ENCODE data around the gene PANK4. TPM values are rescaled to one million over a fixed set of nuclear protein-coding genes. Genes with fewer than 3 reads are reported as not detected.

Gene PANK4
- total and polyA plus RNA-seq, 9 of the 15 experiments (the other 6 are each of a cell fraction or from before 2014, with no cell fraction given), result 0.93 to 55.6 (median 31.5) TPM

DNA sequence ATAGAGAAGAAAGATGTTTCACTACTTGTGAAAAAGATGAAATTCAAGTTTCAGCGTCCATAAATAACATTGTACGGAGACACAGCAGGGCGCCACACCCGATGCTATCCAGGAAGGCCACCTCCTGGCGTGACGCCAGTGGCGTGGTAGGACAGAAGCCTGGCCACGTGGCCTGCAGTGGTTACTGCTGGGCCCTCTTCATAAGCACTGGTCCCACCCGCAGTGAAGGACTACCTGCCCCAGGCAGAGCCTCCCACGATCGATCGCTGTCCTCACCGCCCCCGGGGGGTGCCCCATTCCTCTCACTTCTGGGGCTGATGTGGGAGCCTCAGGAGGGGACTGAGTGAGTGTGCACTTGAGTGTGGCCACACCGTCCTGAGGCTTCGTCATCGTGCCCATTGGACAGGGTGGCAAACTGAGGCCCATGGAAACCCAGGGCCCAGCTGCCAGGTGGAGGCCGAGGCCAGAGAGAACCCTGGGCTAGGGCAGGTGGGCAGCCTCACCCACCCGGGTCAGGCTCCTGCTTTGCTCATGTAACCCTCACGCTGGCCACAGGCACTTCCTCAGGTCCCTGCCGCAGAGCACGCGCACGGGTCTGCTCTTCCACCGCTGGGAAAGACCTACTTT is 15.3 kb upstream of the PANK4 start (continued):
- no peak for TF ChIP-seq HNRNPK (IDR thresholded peaks at IDR 0.05; ENCODE audit: low read depth, low read length, poor library complexity, severe bottlenecking)
- no peak for TF ChIP-seq RBBP5 (IDR thresholded peaks at IDR 0.05; ENCODE audit: borderline replicate concordance, insufficient read depth, low read length, poor library complexity, severe bottlenecking)
- TF ChIP-seq COPS2 (conservative IDR thresholded peaks at IDR 0.05), result no peak
- TF ChIP-seq EGR1 (conservative IDR thresholded peaks at IDR 0.05), result peak; percentile 26; the same call in 1 of the 2 replicates
- no peak for TF ChIP-seq FUS (optimal IDR thresholded peaks at IDR 0.05; ENCODE audit: low read depth, low read length)
- TF ChIP-seq ARID1B (IDR thresholded peaks at IDR 0.05), result peak; percentile 46
- TF ChIP-seq POLR2A (conservative IDR thresholded peaks at IDR 0.05), result 0 out of 2 replicates have a peak, but pooled peaks have one; percentile 50
- TF ChIP-seq CBFB (CRISPR knock-in tag; IDR thresholded peaks at IDR 0.05), result peak; percentile 50; the same call in 1 of the 2 replicates
- TF ChIP-seq, protein P1, sequence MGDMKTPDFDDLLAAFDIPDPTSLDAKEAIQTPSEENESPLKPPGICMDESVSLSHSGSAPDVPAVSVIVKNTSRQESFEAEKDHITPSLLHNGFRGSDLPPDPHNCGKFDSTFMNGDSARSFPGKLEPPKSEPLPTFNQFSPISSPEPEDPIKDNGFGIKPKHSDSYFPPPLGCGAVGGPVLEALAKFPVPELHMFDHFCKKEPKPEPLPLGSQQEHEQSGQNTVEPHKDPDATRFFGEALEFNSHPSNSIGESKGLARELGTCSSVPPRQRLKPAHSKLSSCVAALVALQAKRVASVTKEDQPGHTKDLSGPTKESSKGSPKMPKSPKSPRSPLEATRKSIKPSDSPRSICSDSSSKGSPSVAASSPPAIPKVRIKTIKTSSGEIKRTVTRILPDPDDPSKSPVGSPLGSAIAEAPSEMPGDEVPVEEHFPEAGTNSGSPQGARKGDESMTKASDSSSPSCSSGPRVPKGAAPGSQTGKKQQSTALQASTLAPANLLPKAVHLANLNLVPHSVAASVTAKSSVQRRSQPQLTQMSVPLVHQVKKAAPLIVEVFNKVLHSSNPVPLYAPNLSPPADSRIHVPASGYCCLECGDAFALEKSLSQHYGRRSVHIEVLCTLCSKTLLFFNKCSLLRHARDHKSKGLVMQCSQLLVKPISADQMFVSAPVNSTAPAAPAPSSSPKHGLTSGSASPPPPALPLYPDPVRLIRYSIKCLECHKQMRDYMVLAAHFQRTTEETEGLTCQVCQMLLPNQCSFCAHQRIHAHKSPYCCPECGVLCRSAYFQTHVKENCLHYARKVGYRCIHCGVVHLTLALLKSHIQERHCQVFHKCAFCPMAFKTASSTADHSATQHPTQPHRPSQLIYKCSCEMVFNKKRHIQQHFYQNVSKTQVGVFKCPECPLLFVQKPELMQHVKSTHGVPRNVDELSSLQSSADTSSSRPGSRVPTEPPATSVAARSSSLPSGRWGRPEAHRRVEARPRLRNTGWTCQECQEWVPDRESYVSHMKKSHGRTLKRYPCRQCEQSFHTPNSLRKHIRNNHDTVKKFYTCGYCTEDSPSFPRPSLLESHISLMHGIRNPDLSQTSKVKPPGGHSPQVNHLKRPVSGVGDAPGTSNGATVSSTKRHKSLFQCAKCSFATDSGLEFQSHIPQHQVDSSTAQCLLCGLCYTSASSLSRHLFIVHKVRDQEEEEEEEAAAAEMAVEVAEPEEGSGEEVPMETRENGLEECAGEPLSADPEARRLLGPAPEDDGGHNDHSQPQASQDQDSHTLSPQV (IDR thresholded peaks at IDR 0.05), result peak; percentile 94
- TF ChIP-seq ZNF407 (IDR thresholded peaks at IDR 0.05; ENCODE audit: low read depth), result peak; percentile 43; the same call in 1 of the 2 replicates
- peak; percentile 99 for TF ChIP-seq NFIC (IDR thresholded peaks at IDR 0.05)
- TF ChIP-seq TBP (optimal IDR thresholded peaks at IDR 0.05; ENCODE audit: low read depth, low read length), result peak; percentile 25
